ENCODE results near the gene TSHR.

- TF ChIP-seq CTCF (IDR thresholded peaks at IDR 0.05; ENCODE audit: low read depth, low read length, poor library complexity, severe bottlenecking) = no peak
- no peak for TF ChIP-seq EZH2phosphoT487 (IDR thresholded peaks at IDR 0.05; ENCODE audit: borderline replicate concordance, low read length)
Measured at GRCh38 chr14:81157431-81157830, 202.0 kb downstream of the TSHR start.

Measured in DOHH2 (cell line).